H9 (cell line): ENCODE measurements around the gene TMEM26. TPM values are rescaled to one million over a fixed set of nuclear protein-coding genes. Genes with fewer than 3 reads are reported as not detected.

Experiments
- DNase-seq: peaks from one replicate; pipeline ENCODE4 v3.0.0-alpha.2; 2017
- H2AFZ ChIP-seq: one replicate; pipeline ENCODE4 v1.6.1; 2013; ENCODE audit warnings: mild to moderate bottlenecking, low read length, control low read depth, moderate library complexity
- H2AK5ac ChIP-seq: 2 replicates; pipeline ENCODE4 v1.6.1; 2013; ENCODE audit warnings: low read length, control low read depth, mixed read lengths; ENCODE audit not compliant: insufficient read length
- H2BK120ac ChIP-seq: one replicate; pipeline ENCODE4 v1.6.1; 2013; ENCODE audit warnings: low read depth, mild to moderate bottlenecking, low read length, control low read depth, inconsistent platforms; ENCODE audit not compliant: poor library complexity, severe bottlenecking
- H2BK12ac ChIP-seq: 2 replicates; pipeline ENCODE4 v1.6.1; 2013; ENCODE audit warnings: low read length, control low read depth, mixed read lengths, low read depth; ENCODE audit not compliant: insufficient read length
- H2BK15ac ChIP-seq: 2 replicates; pipeline ENCODE4 v1.6.1; 2013; ENCODE audit warnings: low read depth, low read length, control low read depth
- H2BK20ac ChIP-seq: one replicate; pipeline ENCODE4 v1.6.1; 2013; ENCODE audit warnings: low read depth, mild to moderate bottlenecking, low read length, control low read depth, inconsistent platforms; ENCODE audit not compliant: poor library complexity, severe bottlenecking
- H2BK5ac ChIP-seq: 2 replicates; pipeline ENCODE4 v1.6.1; 2013; ENCODE audit warnings: low read length, control low read depth, mixed read lengths; ENCODE audit not compliant: insufficient read length
- H3K14ac ChIP-seq: 2 replicates; pipeline ENCODE4 v1.6.1; 2013; ENCODE audit warnings: low read length, control low read depth; ENCODE audit not compliant: insufficient read depth
- H3K18ac ChIP-seq: 2 replicates; pipeline ENCODE4 v1.6.1; 2013; ENCODE audit warnings: low read depth, mild to moderate bottlenecking, mixed read lengths, low read length, control low read depth; ENCODE audit not compliant: insufficient read length
- H3K23ac ChIP-seq: 2 replicates; pipeline ENCODE4 v1.6.1; 2013; ENCODE audit warnings: low read length, control low read depth, mixed read lengths, low read depth; ENCODE audit not compliant: insufficient read length
- H3K23me2 ChIP-seq: 2 replicates; pipeline ENCODE4 v1.6.1; 2013; ENCODE audit warnings: low read depth, mild to moderate bottlenecking, mixed read lengths, low read length, control low read depth; ENCODE audit not compliant: insufficient read length, poor library complexity, severe bottlenecking
- H3K27ac ChIP-seq: 2 replicates; pipeline ENCODE4 v1.5.1; 2013; ENCODE audit warnings: low read length, control low read depth, mixed read lengths, low read depth; ENCODE audit not compliant: insufficient read length
- H3K27me3 ChIP-seq: 2 replicates; pipeline ENCODE4 v1.6.1; 2013; ENCODE audit warnings: low read length, control low read depth, inconsistent platforms; ENCODE audit not compliant: insufficient read depth
- H3K4ac ChIP-seq: 2 replicates; pipeline ENCODE4 v1.6.1; 2013; ENCODE audit warnings: low read depth, mild to moderate bottlenecking, control low read depth, inconsistent platforms, low read length, moderate library complexity
- H3K4me1 ChIP-seq: 2 replicates; pipeline ENCODE4 v1.6.1; 2013; ENCODE audit warnings: low read length, control low read depth, inconsistent platforms; ENCODE audit not compliant: insufficient read depth
- H3K4me2 ChIP-seq: 2 replicates; pipeline ENCODE4 v1.6.1; 2013; ENCODE audit warnings: low read length, control low read depth, mixed read lengths; ENCODE audit not compliant: insufficient read length, insufficient read depth
- H3K56ac ChIP-seq: 2 replicates; pipeline ENCODE4 v1.6.1; 2013; ENCODE audit warnings: low read depth, mild to moderate bottlenecking, mixed read lengths, low read length, control low read depth; ENCODE audit not compliant: insufficient read length
- H3K79me1 ChIP-seq: 2 replicates; pipeline ENCODE4 v1.6.1; 2013; ENCODE audit warnings: low read depth, mild to moderate bottlenecking, moderate library complexity, low read length, control low read depth, inconsistent platforms; ENCODE audit not compliant: insufficient read depth, poor library complexity, severe bottlenecking
- H3K79me2 ChIP-seq: 2 replicates; pipeline ENCODE4 v1.6.1; 2013; ENCODE audit warnings: low read length, control low read depth, inconsistent platforms; ENCODE audit not compliant: insufficient read depth
- H3K9ac ChIP-seq: 2 replicates; pipeline ENCODE4 v1.6.1; 2013; ENCODE audit warnings: low read length, control low read depth, mixed read lengths; ENCODE audit not compliant: insufficient read length; ENCODE audit errors: extremely low read depth
- H3K9me3 ChIP-seq: one replicate; pipeline ENCODE4 v1.6.1; 2013; ENCODE audit warnings: low read depth, low read length, inconsistent platforms; ENCODE audit not compliant: control insufficient read depth
- H3T11ph ChIP-seq: one replicate; pipeline ENCODE4 v1.6.1; 2013; ENCODE audit warnings: mild to moderate bottlenecking, low read length, control low read depth, inconsistent platforms
- H4K20me1 ChIP-seq: one replicate; pipeline ENCODE4 v1.6.1; 2013; ENCODE audit not compliant: control insufficient read depth, insufficient read length, insufficient read depth
- H4K5ac ChIP-seq: 2 replicates; pipeline ENCODE4 v1.6.1; 2013; ENCODE audit warnings: low read depth, mild to moderate bottlenecking, mixed read lengths, low read length, control low read depth; ENCODE audit not compliant: insufficient read length
- H4K8ac ChIP-seq: replicated peaks from 2 replicates; pipeline ENCODE4 v1.6.1; 2013; ENCODE audit warnings: low read length, control low read depth, mixed read lengths, low read depth; ENCODE audit not compliant: insufficient read length
- H4K91ac ChIP-seq: 2 replicates; pipeline ENCODE4 v1.6.1; 2013; ENCODE audit warnings: low read depth, mild to moderate bottlenecking, moderate library complexity, mixed read lengths, low read length, control low read depth; ENCODE audit not compliant: insufficient read length
- H3K27ac Mint-ChIP-seq, 3 experiments: 2 replicates in 2 of 3; 3 replicates in 1 of 3; pipeline ENCODE4 v1.8.0; 2020 to 2021; ENCODE audit warnings: mixed read lengths in 3 of 3, mild to moderate bottlenecking in 1 of 3, moderate library complexity in 1 of 3
- H3K27me3 Mint-ChIP-seq: 2 replicates; pipeline ENCODE4 v1.8.0; 2021; ENCODE audit warnings: low read depth, mild to moderate bottlenecking, moderate library complexity, mixed read lengths
- H3K36me3 Mint-ChIP-seq, 3 experiments: 2 replicates in 2 of 3; 3 replicates in 1 of 3; pipeline ENCODE4 v1.8.0; 2020 to 2021; ENCODE audit warnings: low read depth in 3 of 3, mixed read lengths in 3 of 3; ENCODE audit not compliant: insufficient read depth in 1 of 3
- H3K4me1 Mint-ChIP-seq, 2 experiments: 2 replicates each; pipeline ENCODE4 v1.8.0; 2020; ENCODE audit warnings: mixed read lengths in 2 of 2
- H3K4me3 Mint-ChIP-seq, 2 experiments: 2 replicates in 1 of 2; 3 replicates in 1 of 2; pipeline ENCODE4 v1.8.0; 2020 to 2021; ENCODE audit warnings: mild to moderate bottlenecking in 2 of 2, mixed read lengths in 2 of 2, moderate library complexity in 1 of 2
- H3K9me3 Mint-ChIP-seq, 2 experiments: 2 replicates in 1 of 2; 3 replicates in 1 of 2; pipeline ENCODE4 v1.8.0; 2020; ENCODE audit warnings: mild to moderate bottlenecking in 2 of 2, mixed read lengths in 2 of 2, moderate library complexity in 1 of 2
- WGBS: extraction: QIAGEN DNeasy Blood & Tissue Kit; methylation state at CpG from one replicate; pipeline ENCODE4 v1.1.7; 2013; ENCODE audit warnings: missing lambda C conversion rate, low lambda C conversion rate, mixed read lengths; ENCODE audit not compliant: insufficient read length; ENCODE audit errors: extremely low coverage; 5-methylcytosine and 5-hydroxymethylcytosine counted together
- total RNA-seq: library from RNA; stranded (reverse); gene quantifications from 2 replicates; pipeline ENCODE4 v1.2.1, GENCODE V29; 2021
- TF ChIP-seq, protein P1 (sequence below): fragments of 200-600 bp; sonication (generic); conservative IDR thresholded peaks from 3 replicates; pipeline ENCODE4 v1.8.0; 2021; ENCODE audit warnings: antibody characterized with exemption, mild to moderate bottlenecking

Gene TMEM26
- total RNA-seq, 1 experiment from 2014 or later = 0.15 TPM

DNA sequence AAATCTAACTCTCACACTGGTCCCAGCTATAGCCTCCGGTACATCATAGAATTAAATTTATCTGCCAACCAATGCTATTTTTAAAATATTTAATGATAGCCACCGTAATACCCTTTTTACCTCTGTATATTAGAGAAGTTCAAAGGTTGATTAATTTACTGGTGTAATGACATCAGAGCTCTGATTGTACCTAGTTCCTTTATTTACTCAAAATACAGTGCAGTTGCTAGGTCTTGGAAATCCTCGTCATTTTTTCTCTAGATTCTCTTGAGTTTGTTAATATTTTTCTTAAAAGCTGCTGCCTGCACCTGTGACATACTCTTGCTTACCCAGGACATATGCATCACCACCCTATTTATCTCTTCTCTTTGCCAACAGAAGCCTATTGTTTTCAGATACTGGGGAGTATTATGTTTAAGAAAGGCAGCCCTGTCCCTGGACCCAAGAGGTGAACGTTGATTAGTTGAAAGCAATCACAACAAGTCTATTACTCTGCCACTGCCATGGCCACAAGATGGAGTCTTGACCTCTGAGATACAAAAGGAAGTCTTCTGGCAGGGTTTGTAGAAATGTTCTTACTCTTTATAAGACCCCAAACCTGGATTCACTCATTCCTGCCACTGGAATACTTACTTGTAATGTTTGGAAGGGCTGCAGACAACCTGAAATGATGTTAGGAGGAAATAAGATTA lies 25.6 kb upstream of the TMEM26 start:
- H2BK12ac ChIP-seq = no peak overlapping the region
- H3K27me3 Mint-ChIP-seq = no peaks in the 10 kb centered on the region; the same call in 1 of the 2 replicates
- no peak for DNase-seq

More for the DNA sequence above, 25.6 kb upstream of the TMEM26 start:
- no peaks in the 10 kb centered on the region for H3K9me3 ChIP-seq
- H4K8ac ChIP-seq = no peak overlapping the region
- no peak overlapping the region for H3K14ac ChIP-seq
- H3K23me2 ChIP-seq = no peaks in the 10 kb centered on the region
- no peaks in the 10 kb centered on the region for H4K20me1 ChIP-seq
- H4K5ac ChIP-seq = no peak overlapping the region
- no peak overlapping the region for H3K4me2 ChIP-seq
- TF ChIP-seq, protein P1, sequence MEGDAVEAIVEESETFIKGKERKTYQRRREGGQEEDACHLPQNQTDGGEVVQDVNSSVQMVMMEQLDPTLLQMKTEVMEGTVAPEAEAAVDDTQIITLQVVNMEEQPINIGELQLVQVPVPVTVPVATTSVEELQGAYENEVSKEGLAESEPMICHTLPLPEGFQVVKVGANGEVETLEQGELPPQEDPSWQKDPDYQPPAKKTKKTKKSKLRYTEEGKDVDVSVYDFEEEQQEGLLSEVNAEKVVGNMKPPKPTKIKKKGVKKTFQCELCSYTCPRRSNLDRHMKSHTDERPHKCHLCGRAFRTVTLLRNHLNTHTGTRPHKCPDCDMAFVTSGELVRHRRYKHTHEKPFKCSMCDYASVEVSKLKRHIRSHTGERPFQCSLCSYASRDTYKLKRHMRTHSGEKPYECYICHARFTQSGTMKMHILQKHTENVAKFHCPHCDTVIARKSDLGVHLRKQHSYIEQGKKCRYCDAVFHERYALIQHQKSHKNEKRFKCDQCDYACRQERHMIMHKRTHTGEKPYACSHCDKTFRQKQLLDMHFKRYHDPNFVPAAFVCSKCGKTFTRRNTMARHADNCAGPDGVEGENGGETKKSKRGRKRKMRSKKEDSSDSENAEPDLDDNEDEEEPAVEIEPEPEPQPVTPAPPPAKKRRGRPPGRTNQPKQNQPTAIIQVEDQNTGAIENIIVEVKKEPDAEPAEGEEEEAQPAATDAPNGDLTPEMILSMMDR = no peak; the same call in 2 of the 3 replicates
- WGBS = no CpG with 5 or more reads among the region's 4 CpGs
- no peaks in the 10 kb centered on the region for H3K79me1 ChIP-seq
- H3K56ac ChIP-seq = no peak overlapping the region
- no peak overlapping the region for H2BK5ac ChIP-seq
- H3K9ac ChIP-seq = no peak overlapping the region
- H2AK5ac ChIP-seq = no peak overlapping the region
- no peak overlapping the region for H3K4ac ChIP-seq
- Mint-ChIP-seq H3K9me3 (peaks cover 3 to 5% of the 10 kb centered on the region in 2 experiments), H3K27ac (peak overlapping the region in 1 of 3 experiments; percentile 16; a peak in 1 of 7 replicates), H3K4me1 (peaks cover 36 to 40% of the 10 kb centered on the region in 2 experiments), H3K36me3 (peaks cover 0 to 8% (median 2%) of the 10 kb centered on the region in 3 experiments; a peak in 5 of 7 replicates), H3K4me3 (no peak overlapping the region)
- no peak overlapping the region for H3K18ac ChIP-seq
- H3K27me3 ChIP-seq = no peaks in the 10 kb centered on the region
- no peak overlapping the region for H4K91ac ChIP-seq
- H3K23ac ChIP-seq = no peak overlapping the region
- no peak overlapping the region for H2BK120ac ChIP-seq
- H3T11ph ChIP-seq = no peak overlapping the region
- no peaks in the 10 kb centered on the region for H3K79me2 ChIP-seq
- no peak overlapping the region for H2AFZ ChIP-seq
- H2BK15ac ChIP-seq = no peak overlapping the region
- peaks cover 11% of the 10 kb centered on the region; the same call in 1 of the 2 replicates for H3K4me1 ChIP-seq
- no peak overlapping the region for H2BK20ac ChIP-seq
- no peak overlapping the region for H3K27ac ChIP-seq
